ENCODE results near the gene RTL3. TPM values are rescaled to one million over a fixed set of nuclear protein-coding genes. Genes with fewer than 3 reads are reported as not detected.

Gene RTL3
- total RNA-seq, 1 donor from 2014 or later: 0.22 TPM

DNA sequence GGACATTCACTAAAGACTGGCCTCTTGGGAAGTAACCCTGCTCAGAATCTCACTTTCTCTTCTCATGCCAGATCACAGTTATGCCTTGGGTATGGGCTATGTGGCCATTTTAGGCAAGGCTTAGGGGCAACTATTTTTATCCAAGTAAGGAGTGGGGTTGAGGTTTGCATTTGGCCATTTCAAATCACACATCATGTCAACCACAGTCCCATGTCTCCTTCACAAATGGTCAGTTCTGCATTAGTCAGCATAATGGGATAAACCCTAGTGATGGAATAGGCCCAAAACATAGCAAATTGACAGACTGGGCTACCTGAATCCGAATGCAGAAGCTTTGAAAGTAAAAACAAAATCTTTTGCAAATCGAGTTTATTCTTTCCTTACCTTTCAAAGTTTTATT is 827 bp upstream of the RTL3 start:
- H3K27me3 Mint-ChIP-seq (ENCODE audit: low read depth): no peaks in the 10 kb centered on the region
- H3K4me3 Mint-ChIP-seq (ENCODE audit: unreplicated experiment): no peak overlapping the region
- TF ChIP-seq CTCF (IDR thresholded peaks at IDR 0.05): no peak
- no peaks in the 10 kb centered on the region for H3K9me3 Mint-ChIP-seq (ENCODE audit: low read depth)
- peaks cover 33% of the 10 kb centered on the region for H3K4me1 Mint-ChIP-seq (ENCODE audit: low read depth)
- DNase-seq (ENCODE audit: low spot score): no peak
- peak overlapping the region; percentile 83 for H3K27ac Mint-ChIP-seq (ENCODE audit: unreplicated experiment)
- no peaks in the 10 kb centered on the region for H3K36me3 Mint-ChIP-seq (ENCODE audit: low read depth)

GRCh38 chrX:78658414-78658813 is 714 bp downstream of the RTL3 start:
- no peaks in the 10 kb centered on the region for H3K9me3 Mint-ChIP-seq (ENCODE audit: low read depth)
- DNase-seq (ENCODE audit: low spot score): no peak
- no peaks in the 10 kb centered on the region for H3K27me3 Mint-ChIP-seq (ENCODE audit: low read depth)
- no peak overlapping the region for H3K4me3 Mint-ChIP-seq (ENCODE audit: unreplicated experiment)
- H3K27ac Mint-ChIP-seq (ENCODE audit: unreplicated experiment): peak overlapping the region; percentile 55
- H3K36me3 Mint-ChIP-seq (ENCODE audit: low read depth): no peaks in the 10 kb centered on the region
- H3K4me1 Mint-ChIP-seq (ENCODE audit: low read depth): peaks cover 39% of the 10 kb centered on the region
- no peak for TF ChIP-seq CTCF (IDR thresholded peaks at IDR 0.05)

DNA sequence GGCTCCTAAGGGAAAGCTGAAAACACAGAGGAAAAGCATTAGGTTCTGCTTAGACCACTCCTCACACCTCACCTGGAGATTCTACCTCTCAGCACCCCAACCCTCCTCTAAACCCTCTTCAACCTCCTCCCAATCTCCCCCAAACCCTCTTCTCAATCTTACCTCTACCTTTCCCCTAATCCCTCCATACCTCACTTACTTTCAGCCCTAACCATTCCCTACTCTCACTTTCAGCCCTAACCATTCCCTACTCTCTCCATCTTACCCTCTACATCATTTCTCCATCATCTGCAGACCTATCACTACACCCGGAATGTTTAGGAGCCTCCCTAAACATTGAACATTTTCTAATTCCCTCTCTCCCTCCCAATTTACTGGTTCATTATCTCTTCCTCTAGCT is 3.5 kb downstream of the RTL3 start:
- no peak for TF ChIP-seq CTCF (IDR thresholded peaks at IDR 0.05)
- no peaks in the 10 kb centered on the region for H3K27me3 Mint-ChIP-seq (ENCODE audit: low read depth)
- H3K9me3 Mint-ChIP-seq (ENCODE audit: low read depth): no peaks in the 10 kb centered on the region
- no peak for DNase-seq (ENCODE audit: low spot score)
- peaks cover 55% of the 10 kb centered on the region for H3K4me1 Mint-ChIP-seq (ENCODE audit: low read depth)
- no peaks in the 10 kb centered on the region for H3K36me3 Mint-ChIP-seq (ENCODE audit: low read depth)
- H3K27ac Mint-ChIP-seq (ENCODE audit: unreplicated experiment): no peak overlapping the region
- no peak overlapping the region for H3K4me3 Mint-ChIP-seq (ENCODE audit: unreplicated experiment)

DNA sequence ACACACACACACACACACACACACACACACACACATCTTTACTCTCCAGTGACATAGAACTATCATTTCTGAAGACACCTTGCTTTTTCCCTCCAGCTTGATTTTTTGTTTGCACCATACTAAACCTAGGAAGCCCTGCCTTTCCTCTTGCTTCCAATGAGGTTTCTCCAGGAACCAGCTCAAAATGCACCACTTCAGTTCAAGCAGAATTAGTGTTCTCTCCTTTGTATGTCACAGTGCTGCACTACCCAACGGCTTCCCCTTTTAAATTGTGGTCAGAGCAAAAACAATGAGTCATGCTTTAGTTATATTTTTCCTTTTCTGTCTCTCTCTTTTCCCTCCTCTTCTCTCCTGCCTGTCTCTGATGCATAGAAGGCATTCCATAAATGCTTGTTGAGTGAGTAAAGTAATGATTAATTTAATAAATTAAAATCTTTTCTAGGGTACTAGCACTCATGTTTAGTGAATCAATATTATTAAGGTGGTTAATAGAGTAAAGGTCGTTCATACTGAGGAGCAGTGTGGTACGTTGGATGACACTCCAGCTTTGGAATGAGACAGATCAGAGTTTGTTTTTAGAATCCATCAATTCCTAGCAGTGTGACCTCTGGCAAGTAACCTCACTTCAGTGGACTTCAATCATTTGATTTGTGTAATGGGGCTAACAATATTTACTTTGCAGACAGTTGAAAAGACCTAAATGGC is 5.9 kb downstream of the RTL3 start:
- H3K9me3 Mint-ChIP-seq (ENCODE audit: low read depth): peaks cover 1% of the 10 kb centered on the region
- DNase-seq (ENCODE audit: low spot score): no peak
- peak overlapping the region; percentile 76 for H3K27ac Mint-ChIP-seq (ENCODE audit: unreplicated experiment)
- H3K4me1 Mint-ChIP-seq (ENCODE audit: low read depth): peaks cover 49% of the 10 kb centered on the region
- peak overlapping the region; percentile 11 for H3K4me3 Mint-ChIP-seq (ENCODE audit: unreplicated experiment)
- no peak for TF ChIP-seq CTCF (IDR thresholded peaks at IDR 0.05)
- no peaks in the 10 kb centered on the region for H3K27me3 Mint-ChIP-seq (ENCODE audit: low read depth)
- no peaks in the 10 kb centered on the region for H3K36me3 Mint-ChIP-seq (ENCODE audit: low read depth)

GRCh38 chrX:78650906-78651437 is 8.2 kb downstream of the RTL3 start:
- peaks cover 18% of the 10 kb centered on the region for H3K9me3 Mint-ChIP-seq (ENCODE audit: low read depth)
- no peaks in the 10 kb centered on the region for H3K36me3 Mint-ChIP-seq (ENCODE audit: low read depth)
- TF ChIP-seq CTCF (IDR thresholded peaks at IDR 0.05): no peak
- peak overlapping the region; percentile 68 for H3K27ac Mint-ChIP-seq (ENCODE audit: unreplicated experiment)
- H3K4me1 Mint-ChIP-seq (ENCODE audit: low read depth): peaks cover 47% of the 10 kb centered on the region
- no peak for DNase-seq (ENCODE audit: low spot score)
- no peaks in the 10 kb centered on the region for H3K27me3 Mint-ChIP-seq (ENCODE audit: low read depth)
- H3K4me3 Mint-ChIP-seq (ENCODE audit: unreplicated experiment): peak overlapping the region; percentile 3
